ENCODE measurements around the gene LARGE1.
"Not testable (repeated sequence)": the region's sequence is repeated elsewhere in the genome, so short reads cannot be mapped to it uniquely, and the experiment has no call there.

The LARGE1 gene

GRCh38 chr22:33474587-33474986 lies 445.7 kb downstream of the LARGE1 start:
- no peak for DNase-seq (ENCODE audit: low spot score)

- DNase-seq (ENCODE audit: low spot score): peak; percentile 57
Observed at GRCh38 chr22:33472462-33473344, 447.6 kb downstream of the LARGE1 start.

GRCh38 chr22:33470456-33470855 lies 449.8 kb downstream of the LARGE1 start:
- no peak for DNase-seq (ENCODE audit: low spot score)

- DNase-seq (ENCODE audit: low spot score): no peak
Observed at GRCh38 chr22:33467620-33468095, 452.6 kb downstream of the LARGE1 start.

- no peak for DNase-seq (ENCODE audit: low spot score)
Observed at GRCh38 chr22:33467080-33467479, 453.2 kb downstream of the LARGE1 start.

- no peak for DNase-seq (ENCODE audit: low spot score)
Observed at GRCh38 chr22:33465554-33465953, 454.7 kb downstream of the LARGE1 start.

GRCh38 chr22:33464698-33465097 lies 455.6 kb downstream of the LARGE1 start:
- DNase-seq (ENCODE audit: low spot score): no peak

- DNase-seq (ENCODE audit: low spot score): peak; percentile 43
Observed at GRCh38 chr22:33461698-33462434, 458.4 kb downstream of the LARGE1 start.

- DNase-seq (ENCODE audit: low spot score): not testable (repeated sequence)
Observed at GRCh38 chr22:33461245-33461644, 459.0 kb downstream of the LARGE1 start.

GRCh38 chr22:33459137-33459536 lies 461.1 kb downstream of the LARGE1 start:
- DNase-seq (ENCODE audit: low spot score): no peak

- DNase-seq (ENCODE audit: low spot score): peak; percentile 51
Observed at GRCh38 chr22:33456511-33456910, 463.8 kb downstream of the LARGE1 start.

GRCh38 chr22:33455036-33455435 lies 465.2 kb downstream of the LARGE1 start:
- no peak for DNase-seq (ENCODE audit: low spot score)

GRCh38 chr22:33451866-33452469 lies 468.3 kb downstream of the LARGE1 start:
- no peak for DNase-seq (ENCODE audit: low spot score)

GRCh38 chr22:33450756-33451155 lies 469.5 kb downstream of the LARGE1 start:
- DNase-seq (ENCODE audit: low spot score): no peak

- DNase-seq (ENCODE audit: low spot score): no peak
Observed at GRCh38 chr22:33447733-33448132, 472.5 kb downstream of the LARGE1 start.

- DNase-seq (ENCODE audit: low spot score): no peak
Observed at GRCh38 chr22:33443683-33444082, 476.6 kb downstream of the LARGE1 start.

- no peak for DNase-seq (ENCODE audit: low spot score)
Observed at GRCh38 chr22:33440756-33441155, 479.5 kb downstream of the LARGE1 start.

GRCh38 chr22:33438273-33438672 lies 482.0 kb downstream of the LARGE1 start:
- DNase-seq (ENCODE audit: low spot score): peak; percentile 98

- DNase-seq (ENCODE audit: low spot score): no peak
Observed at GRCh38 chr22:33431300-33431699, 489.0 kb downstream of the LARGE1 start.

- DNase-seq (ENCODE audit: low spot score): no peak
Observed at GRCh38 chr22:33429281-33429680, 491.0 kb downstream of the LARGE1 start.

GRCh38 chr22:33427461-33427860 lies 492.8 kb downstream of the LARGE1 start:
- DNase-seq (ENCODE audit: low spot score): no peak

- DNase-seq (ENCODE audit: low spot score): no peak
Observed at GRCh38 chr22:33426451-33426850, 493.8 kb downstream of the LARGE1 start.

- no peak for DNase-seq (ENCODE audit: low spot score)
Observed at GRCh38 chr22:33421859-33422258, 498.4 kb downstream of the LARGE1 start.

All from kidney tubule cell (primary cell).